GM13977 (cell line): ENCODE data around the gene BLTP3A.
A peak's percentile ranks its signal among the peaks of the same experiment; 100 is the strongest.
"Not testable (repeated sequence)": the region's sequence is repeated elsewhere in the genome, so short reads cannot be mapped to it uniquely, and the experiment has no call there.

Source experiments
- DNase-seq: peaks from one replicate; pipeline ENCODE4 v3.0.0; 2012; ENCODE audit warnings: low spot score
- in situ Hi-C: fragments of 300-500 bp; cut with MboI; formaldehyde crosslinking; loops from one replicate; pipeline ENCODE4 v1.12.0; 2022; ENCODE audit warnings: low sequenced_read_pairs, low pct_unique_long_range_greater_than_20kb, mixed read lengths, inconsistent platforms; ENCODE audit not compliant: unreplicated experiment
- TF ChIP-seq, protein P1 (sequence below): IDR thresholded peaks from 2 replicates; pipeline ENCODE4 v1.5.1; 2012; ENCODE audit warnings: mild to moderate bottlenecking, control low read depth; ENCODE audit not compliant: insufficient read depth; ENCODE audit errors: extremely low read depth, missing control alignments

BLTP3A gene

GRCh38 chr6:34792605-34793500 is 970 bp downstream of the BLTP3A start:
- in situ Hi-C loops = no loop called here
- DNase-seq = peak; percentile 62
- TF ChIP-seq, protein P1, sequence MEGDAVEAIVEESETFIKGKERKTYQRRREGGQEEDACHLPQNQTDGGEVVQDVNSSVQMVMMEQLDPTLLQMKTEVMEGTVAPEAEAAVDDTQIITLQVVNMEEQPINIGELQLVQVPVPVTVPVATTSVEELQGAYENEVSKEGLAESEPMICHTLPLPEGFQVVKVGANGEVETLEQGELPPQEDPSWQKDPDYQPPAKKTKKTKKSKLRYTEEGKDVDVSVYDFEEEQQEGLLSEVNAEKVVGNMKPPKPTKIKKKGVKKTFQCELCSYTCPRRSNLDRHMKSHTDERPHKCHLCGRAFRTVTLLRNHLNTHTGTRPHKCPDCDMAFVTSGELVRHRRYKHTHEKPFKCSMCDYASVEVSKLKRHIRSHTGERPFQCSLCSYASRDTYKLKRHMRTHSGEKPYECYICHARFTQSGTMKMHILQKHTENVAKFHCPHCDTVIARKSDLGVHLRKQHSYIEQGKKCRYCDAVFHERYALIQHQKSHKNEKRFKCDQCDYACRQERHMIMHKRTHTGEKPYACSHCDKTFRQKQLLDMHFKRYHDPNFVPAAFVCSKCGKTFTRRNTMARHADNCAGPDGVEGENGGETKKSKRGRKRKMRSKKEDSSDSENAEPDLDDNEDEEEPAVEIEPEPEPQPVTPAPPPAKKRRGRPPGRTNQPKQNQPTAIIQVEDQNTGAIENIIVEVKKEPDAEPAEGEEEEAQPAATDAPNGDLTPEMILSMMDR = no peak

DNA sequence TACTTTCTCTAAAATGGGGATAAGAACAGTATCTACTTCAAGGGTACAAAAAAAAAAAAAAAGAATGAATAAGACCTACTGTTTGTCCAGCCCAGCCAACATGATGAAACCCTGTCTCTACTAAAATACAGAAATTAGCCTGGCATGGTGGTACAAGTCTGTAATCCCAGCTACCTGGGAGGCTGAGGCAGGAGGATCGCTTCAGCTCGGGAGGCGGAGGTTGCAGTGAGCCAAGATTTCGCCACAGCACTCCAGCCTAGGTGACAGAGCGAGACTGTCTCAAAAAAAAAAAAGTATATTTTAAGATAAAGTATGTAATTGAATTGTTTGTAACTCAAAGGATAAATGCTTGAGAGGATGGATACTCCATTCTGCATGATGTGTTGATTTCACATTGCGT is 2.0 kb downstream of the BLTP3A start:
- in situ Hi-C loops = no loop called here
- no peak for DNase-seq
- TF ChIP-seq, protein P1 = no peak

GRCh38 chr6:34795836-34796425 is 4.0 kb downstream of the BLTP3A start:
- TF ChIP-seq, protein P1 = no peak
- in situ Hi-C loops = no loop called here
- no peak for DNase-seq

GRCh38 chr6:34798057-34798456 is 6.2 kb downstream of the BLTP3A start:
- no peak for DNase-seq
- in situ Hi-C loops = no loop called here
- TF ChIP-seq, protein P1 = no peak

DNA sequence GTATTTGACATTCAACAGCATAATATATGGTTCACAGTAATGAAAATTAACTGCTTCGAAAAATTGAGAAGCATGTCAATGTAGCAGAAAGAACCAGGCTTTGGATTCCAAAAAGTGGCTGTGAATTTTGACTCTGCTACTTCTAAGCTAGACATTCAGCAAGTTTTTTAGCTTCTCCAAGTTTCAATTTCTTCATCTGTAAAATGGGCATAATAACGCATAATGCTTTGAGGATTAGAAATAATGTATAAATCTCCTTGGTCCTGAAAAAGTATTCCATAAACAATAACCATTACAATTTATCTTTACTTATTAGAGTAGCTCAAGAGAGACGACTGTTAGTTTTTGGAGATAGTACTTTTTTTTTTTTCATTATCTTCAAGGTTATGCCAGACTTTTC is 7.7 kb downstream of the BLTP3A start:
- no peak for DNase-seq
- TF ChIP-seq, protein P1 = no peak
- in situ Hi-C loops = no loop called here

DNA sequence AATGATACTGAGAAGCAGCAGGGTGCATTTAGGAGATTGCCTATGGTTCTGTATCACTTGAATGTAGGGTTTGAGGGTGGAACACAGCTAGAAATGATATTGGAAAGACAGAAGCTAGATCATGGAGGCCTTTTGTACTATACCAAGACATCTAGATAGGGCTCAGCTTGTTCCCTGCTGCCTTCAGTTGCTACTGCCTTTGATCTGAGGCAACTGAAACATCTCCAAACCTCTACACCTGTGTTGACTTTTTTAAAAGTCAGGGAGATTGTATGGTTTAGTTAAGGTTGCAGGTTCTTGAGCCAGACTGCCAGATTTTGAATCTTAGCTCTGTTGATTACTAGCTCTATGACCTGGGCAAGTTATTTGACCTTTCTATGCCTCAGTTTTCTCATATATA is 12.7 kb downstream of the BLTP3A start:
- no peak for DNase-seq
- TF ChIP-seq, protein P1 = no peak
- in situ Hi-C loops = no loop called here

DNA sequence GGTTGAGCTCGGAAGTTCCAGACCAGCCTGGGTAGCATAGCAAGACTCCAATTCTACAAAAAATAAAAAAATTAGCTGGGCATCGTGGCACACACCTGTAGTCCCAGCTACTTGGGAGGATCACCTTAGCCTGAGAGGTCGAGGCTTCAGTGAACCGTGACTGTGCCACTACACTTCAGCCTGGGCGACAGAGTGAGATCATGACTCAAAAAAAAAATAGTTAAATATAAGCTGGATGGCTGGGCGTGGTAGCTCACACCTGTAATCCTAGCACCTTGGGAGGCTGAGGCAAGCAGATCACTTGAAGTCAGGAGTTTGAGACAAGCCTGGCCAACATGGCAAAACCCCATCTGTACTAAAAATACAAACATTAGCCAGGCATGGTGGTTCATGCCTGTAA is 13.2 kb downstream of the BLTP3A start:
- in situ Hi-C loops, DNase-seq: not testable (repeated sequence)
